GM19438 (cell line): Measurements from ENCODE around the gene ZNF366.
A peak's percentile ranks its signal among the peaks of the same experiment; 100 is the strongest.

Experiments used
- ATAC-seq: cut with Tn5 transposase; IDR thresholded peaks from one replicate; pipeline ENCODE4 v1.9.1; 2021; ENCODE audit warnings: low read depth; ENCODE audit not compliant: unreplicated experiment

Gene ZNF366

GRCh38 chr5:72447751-72448150 lies 59.5 kb downstream of the ZNF366 start:
- no peak for ATAC-seq

GRCh38 chr5:72445969-72446368 lies 61.2 kb downstream of the ZNF366 start:
- no peak for ATAC-seq

- ATAC-seq = no peak
Measured at GRCh38 chr5:72443883-72444282, 63.3 kb downstream of the ZNF366 start.

GRCh38 chr5:72441862-72442540 lies 65.2 kb downstream of the ZNF366 start:
- no peak for ATAC-seq

- no peak for ATAC-seq
Measured at GRCh38 chr5:72441094-72441723, 66.0 kb downstream of the ZNF366 start.

GRCh38 chr5:72440207-72440638 lies 67.0 kb downstream of the ZNF366 start:
- no peak for ATAC-seq

- ATAC-seq = no peak
Measured at GRCh38 chr5:72439192-72439591, 68.0 kb downstream of the ZNF366 start.

- ATAC-seq = no peak
Measured at GRCh38 chr5:72438141-72438540, 69.1 kb downstream of the ZNF366 start.

GRCh38 chr5:72436796-72437471 lies 70.3 kb downstream of the ZNF366 start:
- no peak for ATAC-seq

GRCh38 chr5:72434781-72435437 lies 72.3 kb downstream of the ZNF366 start:
- ATAC-seq = no peak

- no peak for ATAC-seq
Measured at GRCh38 chr5:72434056-72434780, 73.0 kb downstream of the ZNF366 start.

- no peak for ATAC-seq
Measured at GRCh38 chr5:72433522-72433921, 73.7 kb downstream of the ZNF366 start.

- no peak for ATAC-seq
Measured at GRCh38 chr5:72428669-72429068, 78.5 kb downstream of the ZNF366 start.

GRCh38 chr5:72427488-72428437 lies 79.4 kb downstream of the ZNF366 start:
- peak; percentile 74 for ATAC-seq

- ATAC-seq = no peak
Measured at GRCh38 chr5:72427016-72427415, 80.2 kb downstream of the ZNF366 start.

GRCh38 chr5:72426019-72426418 lies 81.2 kb downstream of the ZNF366 start:
- no peak for ATAC-seq

GRCh38 chr5:72418271-72418670 lies 88.9 kb downstream of the ZNF366 start:
- no peak for ATAC-seq

- no peak for ATAC-seq
Measured at GRCh38 chr5:72417333-72418062, 89.7 kb downstream of the ZNF366 start.
